Measurements from ENCODE around the gene KANK3.

DNA sequence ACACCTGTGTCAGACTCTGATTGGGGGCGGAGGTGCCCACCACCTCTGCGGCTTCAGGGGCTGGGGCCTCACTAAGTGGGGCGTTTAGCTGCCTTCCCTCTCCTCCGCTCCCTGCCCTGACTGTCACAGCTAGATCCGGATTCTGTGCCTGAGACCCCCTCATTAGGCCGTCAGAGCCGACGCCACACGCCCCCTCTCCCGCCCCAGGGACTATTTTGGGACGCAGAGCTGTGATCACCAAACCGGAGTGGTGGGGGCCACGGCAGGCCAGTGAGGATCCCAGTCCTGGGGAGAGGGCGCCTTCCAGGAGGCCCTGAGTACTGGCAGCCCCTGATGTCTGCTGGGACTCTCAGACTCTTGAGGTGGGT, 762 bp downstream of the KANK3 start:
- TF ChIP-seq CTCF (conservative IDR thresholded peaks at IDR 0.05) = no peak
- no peak for TF ChIP-seq EZH2 (IDR thresholded peaks at IDR 0.05; ENCODE audit: low read depth)

Measured in PC-9 (cell line).